Lower lobe of right lung (tissue), 2 donors: Measurements from ENCODE around the gene RANBP10. TPM values are rescaled to one million over a fixed set of nuclear protein-coding genes. Genes with fewer than 3 reads are reported as not detected.

ENCODE experiments used
- ATAC-seq, 2 donors: fragments of 200-7000 bp; cut with Tn5 transposase; one replicate each; pipeline ENCODE4 v1.9.1; 2020 to 2022; ENCODE audit warnings: mild to moderate bottlenecking in 2 of 2, moderate library complexity in 2 of 2
- DNase-seq: peaks from one replicate; pipeline ENCODE4 v3.0.0-alpha.2; 2020
- H3K27ac ChIP-seq: fragments of 200-600 bp; one replicate; pipeline ENCODE4 v1.8.0; 2022
- H3K27me3 ChIP-seq: fragments of 200-600 bp; one replicate; pipeline ENCODE4 v1.8.0; 2022; ENCODE audit warnings: low read depth
- H3K36me3 ChIP-seq: fragments of 200-600 bp; one replicate; pipeline ENCODE4 v1.8.0; 2022; ENCODE audit warnings: mild to moderate bottlenecking
- H3K4me1 ChIP-seq: fragments of 200-600 bp; one replicate; pipeline ENCODE4 v1.8.0; 2022
- H3K4me3 ChIP-seq: fragments of 200-600 bp; one replicate; pipeline ENCODE4 v1.8.0; 2022; ENCODE audit warnings: mild to moderate bottlenecking
- H3K9me3 ChIP-seq: fragments of 200-600 bp; one replicate; pipeline ENCODE4 v1.8.0; 2022
- intact Hi-C: fragments of 100-400 bp; cut with DNase I; formaldehyde crosslinking; loops from one replicate; pipeline ENCODE4 v1.11.0; 2022
- total RNA-seq: library from RNA; stranded (reverse); fragmentation: NEBNext Ultra II Directional; extraction: Animal tissue kit (Norgen Biotek cat#: 25700); gene quantifications from one replicate; pipeline ENCODE4 v1.2.1, GENCODE V29; 2021
- TF ChIP-seq, protein P1 (sequence below): fragments of 200-600 bp; IDR thresholded peaks from one replicate; pipeline ENCODE4 v1.8.0; 2022; ENCODE audit warnings: antibody characterized with exemption, mild to moderate bottlenecking
- donor health status: DM: no; HTN: yes; CAD: no; lungs with severe emphysema.

The RANBP10 gene
- total RNA-seq, 1 donor from 2014 or later = 21.7 TPM

DNA sequence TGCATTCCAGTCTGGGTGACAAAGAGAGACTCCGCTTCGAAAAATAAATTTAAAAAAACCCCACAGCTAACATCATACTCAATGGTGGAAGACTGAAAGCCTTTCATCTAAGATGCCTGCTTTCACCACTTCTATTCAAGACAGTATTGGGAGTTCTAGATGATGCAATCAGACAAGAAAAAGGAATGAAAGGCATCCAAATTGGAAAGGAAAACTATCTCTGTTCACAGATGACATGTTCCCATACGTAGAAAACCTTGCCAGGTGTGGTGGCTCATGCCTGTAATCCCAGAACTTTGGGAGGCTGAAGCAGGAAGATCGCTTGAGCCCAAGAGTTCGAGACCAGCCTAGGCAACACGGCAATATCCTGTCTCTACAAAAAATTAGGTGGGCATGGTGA, 31.1 kb downstream of the RANBP10 start:
- DNase-seq = no peak
- no peak for ATAC-seq
- Histone ChIP-seq H3K9me3 (no peaks in the 10 kb centered on the region), H3K36me3 (peaks cover 14% of the 10 kb centered on the region), H3K27me3 (no peaks in the 10 kb centered on the region), H3K4me1 (peaks cover 28% of the 10 kb centered on the region), H3K4me3 (no peak overlapping the region), H3K27ac (no peak overlapping the region)
- TF ChIP-seq, protein P1, sequence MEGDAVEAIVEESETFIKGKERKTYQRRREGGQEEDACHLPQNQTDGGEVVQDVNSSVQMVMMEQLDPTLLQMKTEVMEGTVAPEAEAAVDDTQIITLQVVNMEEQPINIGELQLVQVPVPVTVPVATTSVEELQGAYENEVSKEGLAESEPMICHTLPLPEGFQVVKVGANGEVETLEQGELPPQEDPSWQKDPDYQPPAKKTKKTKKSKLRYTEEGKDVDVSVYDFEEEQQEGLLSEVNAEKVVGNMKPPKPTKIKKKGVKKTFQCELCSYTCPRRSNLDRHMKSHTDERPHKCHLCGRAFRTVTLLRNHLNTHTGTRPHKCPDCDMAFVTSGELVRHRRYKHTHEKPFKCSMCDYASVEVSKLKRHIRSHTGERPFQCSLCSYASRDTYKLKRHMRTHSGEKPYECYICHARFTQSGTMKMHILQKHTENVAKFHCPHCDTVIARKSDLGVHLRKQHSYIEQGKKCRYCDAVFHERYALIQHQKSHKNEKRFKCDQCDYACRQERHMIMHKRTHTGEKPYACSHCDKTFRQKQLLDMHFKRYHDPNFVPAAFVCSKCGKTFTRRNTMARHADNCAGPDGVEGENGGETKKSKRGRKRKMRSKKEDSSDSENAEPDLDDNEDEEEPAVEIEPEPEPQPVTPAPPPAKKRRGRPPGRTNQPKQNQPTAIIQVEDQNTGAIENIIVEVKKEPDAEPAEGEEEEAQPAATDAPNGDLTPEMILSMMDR = no peak
- intact Hi-C loops = no loop called here

DNA sequence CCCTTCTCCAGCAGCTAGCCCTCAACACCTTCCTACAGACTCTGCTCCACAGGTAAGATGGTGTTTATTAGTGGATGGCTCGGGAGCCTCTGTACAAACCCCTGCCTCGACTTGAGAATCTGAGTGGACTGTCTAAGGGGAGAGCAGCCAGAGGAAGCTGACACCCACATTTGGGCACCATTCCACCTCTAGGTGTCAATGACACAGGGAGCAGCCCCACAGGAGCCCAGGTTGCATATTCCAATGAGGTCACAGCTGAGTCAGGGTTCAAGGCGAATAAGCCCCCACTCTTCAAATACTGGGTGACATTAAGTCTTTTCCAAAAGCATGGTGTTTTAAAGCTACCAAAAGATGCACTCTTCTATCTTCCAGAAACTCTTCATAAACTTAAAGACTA, 31.9 kb downstream of the RANBP10 start:
- intact Hi-C loops = no loop called here
- DNase-seq (no peak), ATAC-seq (no peak)
- peaks cover 19% of the 10 kb centered on the region for H3K36me3 ChIP-seq
- no peak overlapping the region for H3K27ac ChIP-seq
- no peaks in the 10 kb centered on the region for H3K9me3 ChIP-seq
- no peak overlapping the region for H3K4me3 ChIP-seq
- H3K4me1 ChIP-seq = peaks cover 21% of the 10 kb centered on the region
- H3K27me3 ChIP-seq = no peaks in the 10 kb centered on the region
- TF ChIP-seq, protein P1 = no peak

DNA sequence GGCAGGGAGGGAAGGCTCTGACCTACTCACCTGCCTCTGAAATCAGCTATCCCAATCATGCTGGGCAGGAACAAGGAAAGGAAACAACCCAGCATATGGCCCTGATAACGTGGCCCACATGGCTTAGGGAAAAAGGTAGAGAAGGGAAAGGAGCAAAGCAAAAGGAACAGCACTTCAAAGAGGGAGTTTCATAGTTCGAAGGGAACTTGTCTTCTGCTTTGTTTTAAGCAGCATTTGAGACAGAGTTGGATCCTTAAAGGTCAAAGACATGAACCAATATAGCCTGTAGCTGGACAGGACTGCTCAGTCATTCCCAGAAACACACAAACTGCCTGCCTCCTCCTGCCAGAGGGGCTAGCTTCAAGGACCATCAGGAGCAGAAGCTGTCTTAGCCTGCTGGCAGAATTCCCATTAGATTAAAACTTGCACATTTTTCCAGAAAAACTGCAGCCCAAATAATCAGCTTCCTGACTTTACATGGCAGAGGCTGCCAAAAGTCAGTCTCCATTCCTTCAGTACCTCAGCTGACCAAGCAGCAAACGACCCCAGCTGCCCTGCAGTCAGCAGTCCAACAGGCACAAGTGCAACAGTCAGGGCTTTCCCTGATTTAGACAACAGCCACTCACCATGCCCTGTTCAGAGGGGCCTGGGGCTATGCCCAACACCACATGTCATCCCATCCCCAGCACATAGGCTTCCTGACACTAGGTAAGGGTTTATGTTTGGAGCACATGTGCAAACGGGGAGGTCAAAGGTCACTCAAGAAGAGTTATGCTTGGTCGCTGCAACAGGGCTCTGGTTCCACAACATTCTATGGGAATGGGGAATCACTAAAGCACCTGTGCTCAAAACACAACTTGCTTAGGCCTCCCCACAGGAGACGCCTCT, 32.5 kb downstream of the RANBP10 start:
- no peak for DNase-seq

DNA sequence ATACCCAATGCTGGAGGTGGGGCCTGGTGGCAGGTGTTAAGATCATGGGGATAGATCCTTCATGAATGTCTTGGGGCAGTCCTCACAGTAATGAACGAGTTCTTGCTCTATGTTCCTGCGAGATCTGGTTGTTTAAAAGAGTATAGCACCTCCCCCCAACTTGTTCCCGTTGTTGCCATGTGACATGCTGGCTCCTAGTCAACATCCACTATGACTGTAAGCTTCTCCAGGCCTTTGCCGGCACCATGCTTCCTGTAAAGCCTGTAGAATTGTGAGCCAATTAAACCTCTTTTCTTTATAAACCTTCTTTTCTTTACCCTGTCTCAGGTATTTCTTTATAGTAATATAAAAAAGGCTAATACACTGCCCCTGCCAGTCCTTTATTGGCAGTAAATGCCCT, 33.3 kb downstream of the RANBP10 start:
- DNase-seq (no peak), ATAC-seq (no peak)
- no peaks in the 10 kb centered on the region for H3K9me3 ChIP-seq
- peaks cover 25% of the 10 kb centered on the region for H3K36me3 ChIP-seq
- TF ChIP-seq, protein P1 = no peak
- H3K4me1 ChIP-seq = peaks cover 21% of the 10 kb centered on the region
- intact Hi-C loops = no loop called here
- H3K27me3 ChIP-seq = no peaks in the 10 kb centered on the region
- no peak overlapping the region for H3K27ac ChIP-seq
- H3K4me3 ChIP-seq = no peak overlapping the region

More for the DNA sequence above, 32.5 kb downstream of the RANBP10 start:
- Histone ChIP-seq H3K27me3 (no peaks in the 10 kb centered on the region), H3K36me3 (peaks cover 20% of the 10 kb centered on the region), H3K4me1 (peaks cover 21% of the 10 kb centered on the region), H3K9me3 (no peaks in the 10 kb centered on the region), H3K27ac (no peak overlapping the region), H3K4me3 (no peak overlapping the region)
- intact Hi-C loops = no loop called here
- ATAC-seq = no peak
- TF ChIP-seq, protein P1 = no peak

GRCh38 chr16:67770346-67770991, 35.9 kb downstream of the RANBP10 start:
- no peak for DNase-seq
- H3K27me3 ChIP-seq = no peaks in the 10 kb centered on the region
- TF ChIP-seq, protein P1 = no peak
- ATAC-seq = no peak
- H3K4me3 ChIP-seq = no peak overlapping the region
- H3K9me3 ChIP-seq = no peaks in the 10 kb centered on the region
- peaks cover 21% of the 10 kb centered on the region for H3K4me1 ChIP-seq
- intact Hi-C loops = no loop called here
- peaks cover 34% of the 10 kb centered on the region for H3K36me3 ChIP-seq
- H3K27ac ChIP-seq = no peak overlapping the region
